Measurements from ENCODE around the gene PUS3.

The PUS3 gene

DNA sequence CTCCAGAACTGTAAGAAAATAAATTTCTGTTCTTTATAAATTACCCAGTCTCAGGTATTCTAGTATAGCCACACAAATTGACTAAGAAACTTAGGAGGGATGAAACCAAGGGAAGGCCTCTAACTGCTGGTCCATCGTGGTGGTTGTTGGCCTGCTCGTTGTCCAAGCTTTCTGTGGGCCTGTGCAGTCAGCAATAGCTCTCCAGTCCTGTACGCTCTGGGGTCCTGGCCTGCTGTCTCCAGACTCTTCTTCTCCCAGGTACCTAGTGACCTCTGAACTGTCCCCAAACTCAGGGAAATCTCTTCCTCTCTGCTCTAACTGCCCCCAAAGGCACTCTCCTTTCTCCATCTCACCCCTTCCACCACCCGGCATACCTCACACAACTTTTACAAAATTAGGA, 37.1 kb upstream of the PUS3 start:
- no peak for FAIRE-seq

DNA sequence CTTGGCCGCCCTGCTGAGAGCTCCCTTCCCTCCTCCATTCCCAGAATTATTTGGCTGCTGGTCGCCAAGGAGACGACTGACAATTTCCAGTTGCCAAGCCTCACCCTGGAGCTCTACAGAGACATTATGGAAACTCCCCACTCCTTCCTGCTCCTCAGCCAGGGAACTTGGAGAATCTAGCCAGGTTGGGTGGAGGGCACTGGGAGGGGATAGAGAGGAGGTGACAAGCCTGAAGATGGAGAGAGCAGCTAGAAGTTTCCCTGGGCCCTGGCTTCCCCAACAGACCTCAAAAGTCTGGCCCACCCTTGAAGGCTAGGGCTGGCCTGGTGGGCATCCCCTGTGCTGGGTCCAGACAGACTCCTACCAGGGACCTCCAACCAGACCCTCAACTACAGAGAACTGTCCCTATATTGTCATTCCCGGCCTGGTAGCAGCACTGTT, 36.1 kb upstream of the PUS3 start:
- FAIRE-seq = no peak

DNA sequence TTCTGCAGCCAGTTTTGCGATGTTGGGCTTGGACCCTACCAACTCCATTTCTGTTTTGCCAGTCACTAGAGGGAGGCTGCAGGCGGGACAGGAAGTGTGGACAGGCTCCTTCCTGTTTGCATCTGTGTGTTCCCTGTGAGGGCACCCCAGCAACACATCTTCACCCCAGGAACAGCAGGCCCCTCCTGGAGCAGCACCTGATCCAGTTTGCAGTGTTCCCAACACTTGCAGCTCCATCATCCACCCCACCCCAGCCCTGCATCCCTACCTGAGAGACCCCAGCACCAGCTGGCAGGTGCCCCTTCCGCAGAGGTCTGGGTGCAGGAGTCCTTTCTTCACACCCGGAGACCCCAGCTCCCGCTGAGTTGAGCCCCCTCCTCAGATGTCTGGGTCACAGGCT, 35.4 kb upstream of the PUS3 start:
- no peak for FAIRE-seq

DNA sequence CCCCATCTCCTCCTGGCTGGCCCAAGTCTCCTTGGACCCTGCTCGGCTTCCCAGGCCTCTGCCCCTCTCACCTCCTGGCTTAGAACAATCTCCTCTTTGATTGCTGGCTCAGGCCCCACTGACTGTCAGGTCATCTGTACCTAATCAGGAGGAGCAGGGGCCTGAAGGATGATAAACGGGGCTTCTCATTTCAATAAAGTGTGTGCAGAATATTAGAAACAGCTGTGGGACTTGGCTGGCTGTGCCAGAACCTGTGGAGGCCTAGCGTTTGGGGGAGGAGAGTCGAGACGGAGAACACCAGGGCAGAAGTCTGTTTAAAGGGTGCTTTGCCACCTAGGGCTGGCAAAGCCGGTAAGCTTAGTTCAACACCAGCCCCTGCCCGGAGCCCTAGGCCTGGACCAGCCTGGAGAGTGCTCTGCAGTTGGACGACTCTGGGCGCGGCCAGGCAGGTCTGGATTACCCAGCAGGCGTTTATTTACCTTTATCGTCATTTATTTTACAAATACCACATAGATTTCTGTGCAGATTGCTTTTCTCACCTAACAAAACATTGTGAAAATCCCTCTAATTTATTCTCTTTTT, 32.7 kb upstream of the PUS3 start:
- FAIRE-seq = no peak

DNA sequence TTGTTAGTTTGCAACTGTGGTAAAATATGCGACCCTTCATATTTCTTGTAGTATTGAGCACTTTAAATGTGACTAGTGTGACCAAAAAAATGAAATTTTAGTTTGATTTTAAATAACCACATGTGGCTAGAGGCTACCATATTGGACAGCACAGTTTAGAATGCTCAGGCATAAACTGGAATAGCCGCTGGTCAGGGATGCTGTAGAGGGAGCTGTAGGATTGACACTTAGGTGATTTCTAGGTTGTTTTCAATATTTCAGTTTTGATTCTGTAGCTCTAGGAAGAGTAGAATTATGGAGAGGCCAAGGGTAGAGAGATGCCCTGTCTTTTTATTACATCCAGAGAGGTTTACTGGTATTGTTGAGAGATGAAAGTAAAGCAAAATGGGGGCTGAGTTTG, 32.0 kb upstream of the PUS3 start:
- FAIRE-seq = no peak

DNA sequence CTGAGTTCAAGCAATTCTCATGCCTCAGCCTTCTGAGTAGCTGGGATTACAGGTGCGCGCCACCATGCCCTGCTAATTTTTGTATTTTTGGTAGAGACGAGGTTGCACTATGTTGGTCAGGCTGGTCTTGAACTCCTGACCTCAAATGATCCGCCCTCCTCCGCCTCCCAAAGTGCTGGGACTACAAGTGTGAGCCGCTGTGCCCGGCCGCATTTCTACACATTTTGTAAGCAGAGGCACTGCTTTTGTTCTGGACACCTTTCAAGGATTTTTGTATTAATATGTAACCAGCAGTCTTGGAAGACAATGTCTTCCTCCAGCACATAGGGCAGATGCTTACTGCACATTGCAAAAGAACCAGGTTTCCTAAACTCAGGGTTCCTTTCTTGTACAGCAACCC, 31.5 kb upstream of the PUS3 start:
- no peak for FAIRE-seq

DNA sequence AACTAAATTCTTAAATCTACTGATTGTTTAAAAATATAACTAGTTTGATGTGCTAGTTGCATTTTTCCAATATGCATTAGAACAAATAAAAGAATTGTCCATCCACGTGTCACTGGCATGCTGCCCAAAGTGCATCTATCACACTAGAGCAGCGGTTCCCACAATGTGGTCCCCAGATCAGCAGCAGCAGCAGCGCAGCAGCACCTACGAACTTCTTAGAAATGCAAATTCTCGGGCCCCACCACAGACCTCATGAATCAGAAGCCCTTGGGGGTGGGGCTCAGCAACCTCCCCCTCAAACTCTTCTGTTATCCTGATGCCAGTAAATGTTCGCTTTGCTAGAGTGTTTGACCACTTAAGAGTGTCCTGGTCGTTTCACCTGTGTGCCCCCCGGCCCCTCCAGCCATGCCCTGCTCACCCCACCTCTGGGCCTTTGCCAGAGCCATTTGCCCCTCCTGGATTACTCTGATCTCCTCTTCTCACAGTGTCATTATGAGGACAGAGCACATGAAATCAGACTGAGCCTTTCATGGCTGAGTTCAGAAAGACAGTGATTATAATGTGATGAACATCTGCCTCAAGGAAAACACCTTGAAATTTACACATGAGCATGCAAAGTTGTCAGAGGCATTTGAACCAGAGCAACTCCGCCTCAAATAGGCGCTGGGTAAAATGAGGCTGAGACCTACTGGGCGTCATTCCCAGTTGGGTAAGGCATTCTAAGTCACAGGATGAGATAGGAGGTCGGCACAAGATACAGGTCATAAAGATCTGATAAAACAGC, 30.2 kb upstream of the PUS3 start:
- no peak for FAIRE-seq

DNA sequence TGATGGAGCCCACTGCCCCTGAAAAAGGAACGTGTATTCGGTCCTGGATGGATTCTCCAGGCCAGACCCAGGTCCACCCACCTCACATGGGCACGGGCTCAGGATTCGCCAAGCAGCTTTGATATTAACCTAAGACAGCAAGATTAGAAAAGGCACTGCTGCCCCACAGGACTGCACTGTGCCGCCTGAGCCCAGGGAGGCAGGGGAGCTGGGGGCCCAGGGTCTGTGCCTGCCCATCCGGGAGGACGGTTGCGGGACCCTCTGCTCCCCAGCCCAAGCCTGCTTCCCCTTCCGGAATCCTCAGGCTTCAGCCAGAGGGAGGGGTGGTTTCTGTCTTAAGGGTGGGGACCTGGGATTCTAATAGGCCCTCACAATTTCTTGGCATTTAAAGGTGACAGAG, 29.3 kb upstream of the PUS3 start:
- no peak for FAIRE-seq

DNA sequence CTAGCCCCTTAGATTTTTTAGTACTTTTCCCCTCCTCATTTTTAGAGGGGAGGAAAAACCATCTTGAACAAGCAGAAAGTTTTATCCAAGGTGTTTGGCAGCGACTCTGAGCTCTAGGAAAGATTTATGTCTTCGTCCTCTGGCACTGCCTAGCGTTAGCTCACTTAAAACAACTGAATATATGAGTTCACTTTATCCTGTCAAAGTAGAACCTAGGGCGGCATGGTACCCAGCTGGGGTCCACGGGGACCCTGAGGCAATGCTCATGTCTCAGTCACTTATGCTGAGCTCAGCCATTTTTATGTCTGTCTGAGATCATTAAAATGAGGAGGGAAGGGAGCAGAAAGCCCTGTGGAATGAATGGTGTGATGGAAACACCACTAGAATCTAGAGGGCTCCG, 28.7 kb upstream of the PUS3 start:
- no peak for FAIRE-seq

DNA sequence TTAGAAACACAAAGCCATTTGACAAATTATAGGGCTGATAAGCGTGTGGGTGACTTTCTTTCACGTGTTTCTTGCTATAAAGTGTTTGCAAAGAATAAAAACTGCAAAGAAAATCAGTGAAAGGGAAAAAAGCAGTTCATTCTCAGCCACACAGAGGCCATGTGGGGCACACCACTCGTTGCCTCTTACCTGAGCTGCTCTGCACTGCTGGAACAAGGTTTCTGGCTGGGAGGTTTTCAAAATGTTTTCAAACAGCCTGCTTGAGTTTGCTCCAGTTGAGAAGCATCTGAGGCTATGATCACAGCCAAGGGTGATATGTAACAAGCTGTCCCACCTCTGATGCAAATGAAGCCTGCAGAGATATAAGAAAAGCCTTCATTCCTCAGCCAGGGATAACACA, 28.1 kb upstream of the PUS3 start:
- FAIRE-seq = no peak

DNA sequence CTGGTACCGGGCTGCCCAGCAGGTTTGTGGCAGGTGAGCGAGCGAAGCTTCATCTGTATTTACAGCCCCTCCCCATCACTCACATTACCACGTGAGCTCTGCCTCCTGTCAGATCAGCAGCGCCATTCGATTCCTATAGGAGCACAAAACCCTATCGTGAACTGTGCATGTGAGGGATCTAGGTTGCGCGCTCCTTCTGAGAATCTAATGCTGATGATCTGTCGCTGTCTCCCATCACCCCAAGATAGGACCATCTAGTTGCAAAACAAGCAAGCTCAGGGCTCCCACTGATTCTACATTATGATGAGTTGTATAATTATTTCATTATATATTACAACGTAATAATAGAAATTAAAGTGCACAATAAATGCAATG, 27.1 kb upstream of the PUS3 start:
- no peak for FAIRE-seq

DNA sequence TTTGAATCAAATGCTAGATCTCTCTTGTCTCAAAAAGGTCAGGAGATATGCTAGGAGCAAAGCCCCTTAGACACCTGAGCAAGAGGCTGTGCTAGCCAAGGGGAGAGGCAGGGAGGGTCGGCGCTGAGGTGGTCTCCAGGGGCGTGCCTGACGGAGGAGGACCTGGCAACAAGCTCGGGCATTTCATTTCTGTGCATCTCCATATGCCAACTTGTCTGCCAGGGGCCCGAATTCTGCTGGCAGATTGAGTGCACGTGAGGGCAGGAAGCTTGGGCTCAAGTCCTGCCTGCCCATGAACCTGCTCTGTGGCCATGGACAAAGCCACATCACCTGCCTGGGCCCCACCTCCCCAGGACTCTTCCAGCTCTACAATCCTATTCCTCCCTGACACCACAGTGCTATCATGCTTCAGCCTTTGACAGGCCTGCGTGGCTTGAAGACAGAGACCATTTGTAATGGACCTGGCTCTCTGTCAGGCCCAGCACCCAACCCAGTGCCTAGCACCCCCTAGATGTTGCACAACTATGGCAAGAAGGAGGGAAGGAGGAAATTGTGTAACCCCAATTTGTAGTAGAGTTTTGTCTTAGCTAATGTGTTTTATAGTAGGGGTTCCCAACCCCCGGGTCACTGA, 26.6 kb upstream of the PUS3 start:
- FAIRE-seq = no peak

DNA sequence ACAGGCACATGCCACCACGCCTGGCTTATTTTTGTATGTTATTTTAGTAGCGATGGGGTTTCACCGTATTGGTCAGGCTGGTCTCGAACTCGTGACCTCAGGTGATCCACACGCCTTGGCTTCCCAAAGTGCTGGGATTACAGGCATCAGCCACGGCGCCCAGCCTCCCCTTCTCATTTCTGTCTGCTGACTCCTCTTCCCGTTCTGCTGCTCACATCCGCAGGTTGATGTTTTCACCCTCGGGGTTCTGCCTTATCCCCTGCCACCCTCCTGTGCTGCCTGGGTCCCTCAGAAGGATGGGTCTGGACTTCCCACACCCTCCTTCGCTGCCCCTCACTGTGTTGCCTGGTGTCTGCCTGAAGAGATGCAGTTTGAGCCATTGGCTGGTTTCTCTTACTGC, 23.7 kb upstream of the PUS3 start:
- FAIRE-seq = no peak

DNA sequence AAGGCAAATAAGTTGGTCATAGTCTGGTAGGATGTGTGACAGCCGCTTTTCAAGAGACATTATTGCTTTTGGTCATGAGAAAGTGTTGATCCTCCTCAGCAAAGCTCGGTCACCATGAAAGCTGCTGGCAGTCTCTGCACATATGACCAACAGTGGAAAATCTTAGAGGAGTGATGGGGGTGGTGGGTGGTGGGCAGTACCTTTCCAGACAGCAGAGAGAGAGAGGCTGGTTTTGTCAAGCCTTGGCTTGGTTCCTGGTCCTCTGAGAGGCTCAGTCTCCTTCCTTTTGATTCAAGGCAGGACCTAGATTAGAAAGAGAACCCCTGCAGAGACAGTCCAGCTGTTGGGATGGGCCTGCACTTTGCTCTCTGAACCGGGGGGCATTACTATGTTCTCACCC, 22.8 kb upstream of the PUS3 start:
- no peak for FAIRE-seq

DNA sequence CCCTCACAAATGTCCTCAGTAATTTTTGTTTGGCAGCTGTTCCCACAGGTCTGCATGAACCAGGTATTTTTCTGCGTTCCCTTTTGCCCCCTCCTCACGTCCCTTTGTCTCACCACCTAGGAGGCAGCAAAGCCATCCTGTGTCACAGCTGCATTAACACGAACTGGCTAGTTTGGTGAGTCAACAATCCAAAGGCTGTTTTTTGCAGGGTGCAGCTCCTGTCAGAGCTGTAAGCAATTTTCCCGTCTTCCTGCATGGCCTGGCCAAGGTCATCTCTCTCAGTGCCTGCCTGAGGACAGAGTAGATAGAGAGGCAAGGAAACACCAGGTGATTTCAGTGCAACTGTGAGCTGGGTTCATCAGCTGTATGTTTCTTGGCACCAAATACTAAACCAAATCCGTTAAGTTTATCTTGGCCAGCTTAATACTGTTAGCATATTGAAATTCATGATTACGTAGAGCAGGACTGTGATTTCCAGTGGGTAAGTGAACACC, 22.3 kb upstream of the PUS3 start:
- FAIRE-seq = no peak

DNA sequence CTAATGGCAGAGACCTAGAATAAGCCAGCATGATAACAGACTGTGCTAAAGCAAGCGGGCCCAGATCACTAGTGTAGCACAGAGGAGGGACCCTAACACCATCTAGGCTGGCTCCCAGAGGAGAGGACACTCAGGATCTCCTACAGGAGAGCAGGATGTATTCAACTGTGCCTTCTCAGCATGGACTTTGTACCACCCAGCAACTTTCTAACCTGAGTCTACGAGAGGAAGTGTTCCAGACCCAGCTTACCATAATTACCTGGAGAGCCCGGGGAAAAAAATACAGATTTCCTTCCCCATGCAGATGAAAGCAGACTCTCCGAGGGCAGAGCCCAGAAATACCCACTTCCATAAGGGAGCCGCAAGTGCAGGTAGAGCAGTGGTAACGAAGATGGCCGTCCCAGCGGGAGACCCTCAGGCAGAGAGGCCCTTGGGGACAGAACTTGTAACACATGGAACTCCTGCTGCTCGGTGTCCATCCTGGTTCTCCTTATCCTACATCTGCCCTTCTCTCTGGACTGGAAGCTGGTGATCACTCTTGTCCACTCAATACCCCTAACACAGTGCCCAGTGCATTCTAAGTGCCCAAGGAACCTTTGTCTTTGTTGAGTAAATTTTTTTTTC, 21.5 kb upstream of the PUS3 start:
- no peak for FAIRE-seq

DNA sequence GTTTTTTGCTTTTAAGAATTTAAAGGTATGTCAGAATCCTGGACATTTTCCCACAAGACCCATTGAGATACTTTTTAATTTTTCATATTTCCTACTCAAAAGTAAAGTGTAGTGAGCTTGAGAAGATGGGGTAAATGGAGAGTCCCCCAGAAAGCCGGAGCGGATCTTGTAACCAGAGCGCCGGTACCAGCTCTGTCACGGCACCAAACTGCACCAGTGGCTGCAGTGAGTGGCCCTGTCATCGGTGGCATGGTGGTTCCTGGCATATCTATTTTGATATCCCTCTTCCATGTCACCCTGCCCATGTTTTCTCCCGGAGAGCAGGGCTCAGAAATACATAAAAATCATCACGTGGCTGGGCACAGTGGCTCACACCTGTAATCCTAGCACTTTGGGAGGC, 20.6 kb upstream of the PUS3 start:
- no peak for FAIRE-seq

DNA sequence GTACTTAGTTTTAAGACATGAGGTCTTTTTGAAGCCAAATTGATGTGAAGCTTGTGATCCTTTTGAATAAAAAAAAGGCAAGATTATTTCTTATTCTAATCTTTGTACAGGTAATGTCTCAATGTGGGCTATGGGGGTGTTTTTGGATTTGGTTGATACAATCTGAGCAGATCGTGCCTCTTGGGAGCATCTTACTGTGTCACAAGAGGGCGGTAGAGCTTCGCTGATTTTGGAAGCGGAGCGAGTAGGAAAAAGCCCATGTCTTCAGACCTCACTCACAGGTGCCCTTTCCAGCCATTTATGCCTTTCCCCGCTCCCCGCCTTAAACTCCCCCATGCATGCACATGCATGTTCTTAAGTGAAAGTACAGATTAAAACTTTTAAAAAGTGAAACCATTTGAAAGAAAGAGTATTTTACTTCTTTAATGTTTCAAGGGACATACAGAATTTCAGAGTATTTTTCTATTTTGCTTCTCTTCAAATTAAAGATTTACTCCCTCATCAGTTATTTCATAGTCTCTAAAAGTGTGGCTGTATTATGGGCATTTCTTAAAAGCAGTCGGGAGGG, 20.1 kb upstream of the PUS3 start:
- FAIRE-seq = no peak

DNA sequence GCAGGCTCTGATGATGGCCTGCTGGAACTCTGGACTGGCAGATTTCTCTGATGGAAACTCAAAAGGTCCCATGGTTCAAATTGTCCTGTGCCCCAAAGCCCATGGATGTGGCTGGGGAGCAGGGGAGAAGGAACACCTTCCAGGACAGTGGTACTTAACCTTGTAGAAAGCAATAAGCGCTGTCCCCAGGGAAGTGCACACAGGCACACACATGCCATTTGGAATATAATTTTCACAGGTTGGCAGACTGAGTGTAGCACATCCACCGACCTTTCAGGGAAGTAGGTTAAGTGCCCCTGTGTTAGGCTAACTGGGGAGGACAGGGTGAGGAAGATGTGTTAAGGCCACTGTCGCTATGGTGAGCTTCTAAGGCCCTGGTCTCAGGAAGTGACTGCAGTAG, 19.1 kb upstream of the PUS3 start:
- no peak for FAIRE-seq

DNA sequence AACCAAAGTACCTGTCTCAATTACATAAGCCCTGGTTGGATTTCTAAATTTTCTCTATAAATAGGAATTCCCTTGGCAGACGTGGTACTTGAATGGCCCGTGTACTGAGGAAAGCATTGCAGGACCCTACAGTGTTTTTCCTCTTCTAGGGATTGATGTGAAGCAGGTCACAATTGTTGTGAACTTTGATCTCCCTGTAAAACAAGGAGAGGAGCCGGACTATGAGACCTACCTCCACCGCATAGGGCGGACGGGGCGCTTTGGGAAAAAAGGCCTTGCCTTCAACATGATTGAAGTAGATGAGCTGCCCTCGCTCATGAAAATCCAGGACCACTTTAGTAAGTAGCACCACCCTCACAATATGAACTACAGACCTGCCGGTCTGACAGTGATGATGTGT, 18.0 kb upstream of the PUS3 start:
- FAIRE-seq = no peak

DNA sequence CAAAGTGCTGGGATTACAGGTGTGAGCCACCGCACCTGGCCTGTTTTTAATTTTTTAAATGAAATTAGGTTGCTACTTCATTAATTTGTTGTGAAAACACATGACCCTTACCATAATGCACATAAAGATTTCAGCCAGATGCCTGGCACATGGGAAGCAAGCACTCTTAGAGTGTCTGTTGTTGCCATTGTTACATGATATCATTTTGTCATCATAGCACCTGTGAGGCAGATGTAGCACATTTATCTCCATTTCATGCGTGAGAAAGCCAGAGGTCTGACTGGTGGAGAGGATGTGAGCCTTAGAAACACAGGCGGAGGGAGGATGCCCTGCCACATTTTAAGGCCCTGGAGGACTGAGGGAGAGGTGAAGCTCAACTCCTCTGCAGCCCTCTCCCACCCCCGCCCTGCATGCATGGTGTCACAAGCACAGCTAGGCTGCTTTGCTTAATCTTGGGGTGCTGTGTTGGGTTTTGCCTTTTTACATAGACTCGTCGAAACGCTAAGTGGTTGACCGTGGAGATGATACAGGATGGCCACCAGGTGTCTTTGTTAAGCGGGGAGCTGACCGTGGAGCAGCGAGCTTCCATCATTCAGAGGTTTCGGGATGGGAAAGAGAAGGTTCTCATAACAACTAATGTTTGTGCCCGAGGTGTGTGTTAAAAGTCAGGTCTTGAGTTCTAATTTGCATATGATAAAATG, 15.3 kb upstream of the PUS3 start:
- FAIRE-seq = no peak

DNA sequence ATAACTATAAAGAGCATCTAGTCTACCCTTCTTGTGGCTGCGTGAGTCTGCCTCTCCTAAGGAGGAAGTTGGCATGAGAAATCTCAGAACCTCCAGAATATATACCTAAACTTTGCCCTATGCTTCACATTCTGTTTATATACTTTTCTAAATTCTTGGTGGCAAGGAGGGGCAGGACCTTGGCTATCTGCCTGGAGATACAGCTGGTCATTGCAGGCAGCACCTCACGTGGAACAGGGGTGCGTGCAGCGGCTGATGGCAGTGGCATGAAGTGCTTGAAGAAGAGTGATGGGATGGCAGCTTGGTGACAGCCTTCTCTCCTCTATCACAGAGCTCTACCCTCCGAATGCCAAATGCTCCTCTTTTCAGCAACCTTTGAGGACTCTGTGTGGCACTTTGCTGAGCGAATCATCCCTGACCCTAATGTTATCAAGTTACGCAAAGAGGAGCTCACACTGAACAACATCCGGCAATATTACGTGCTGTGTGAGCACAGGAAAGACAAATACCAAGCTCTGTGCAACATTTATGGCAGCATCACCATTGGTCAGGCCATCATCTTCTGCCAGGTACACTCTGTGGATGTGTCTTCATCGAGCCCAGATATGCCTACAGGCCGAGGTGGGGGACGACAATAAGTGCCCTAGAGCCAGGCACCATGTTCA, 13.8 kb upstream of the PUS3 start:
- no peak for FAIRE-seq

Measured in endometrium (tissue), 2 donors.